Cardiac fibroblast (primary cell): ENCODE measurements around the gene ILKAP.

Experiments
- DNase-seq, 2 donors: peaks; one replicate each; pipeline versions ENCODE4 v3.0.0 to v3.0.0-alpha.2; 2010; ENCODE audit warnings: low read depth in 2 of 2
- H3K4me3 ChIP-seq, 2 donors: replicated peaks in 1 of 2; 1 replicate in 1 of 2; 2 replicates in 1 of 2; pipeline ENCODE4 v1.5.1; 2011; ENCODE audit warnings: low read depth in 2 of 2, low read length in 2 of 2, mild to moderate bottlenecking in 2 of 2, moderate library complexity in 1 of 2
- CTCF ChIP-seq: IDR thresholded peaks from one replicate; pipeline ENCODE4 v1.5.1; 2011; ENCODE audit warnings: low read depth, mild to moderate bottlenecking, low read length, inconsistent platforms

ILKAP gene

GRCh38 chr2:238187618-238188548 is 15.6 kb downstream of the ILKAP start:
- DNase-seq = no peak
- no peak overlapping the region for H3K4me3 ChIP-seq
- no peak for TF ChIP-seq CTCF

- DNase-seq = no peak
- TF ChIP-seq CTCF = no peak
- H3K4me3 ChIP-seq = no peak overlapping the region
These were observed 19.7 kb downstream of the ILKAP start for GRCh38 chr2:238183821-238184220.

- DNase-seq = no peak
- TF ChIP-seq CTCF = no peak
These were observed 21.1 kb downstream of the ILKAP start for GRCh38 chr2:238182362-238182761.

GRCh38 chr2:238180554-238180953 is 22.9 kb downstream of the ILKAP start:
- DNase-seq = no peak
- no peak overlapping the region for H3K4me3 ChIP-seq
- TF ChIP-seq CTCF = no peak

More at GRCh38 chr2:238182362-238182761, 21.1 kb downstream of the ILKAP start:
- H3K4me3 ChIP-seq = no peak overlapping the region

GRCh38 chr2:238176613-238177012 is 26.9 kb downstream of the ILKAP start:
- H3K4me3 ChIP-seq = no peak overlapping the region
- no peak for DNase-seq
- no peak for TF ChIP-seq CTCF

GRCh38 chr2:238174701-238175100 is 28.8 kb downstream of the ILKAP start:
- no peak for DNase-seq
- H3K4me3 ChIP-seq = no peak overlapping the region
- TF ChIP-seq CTCF = no peak
